HEK293 (cell line): ENCODE results near the gene BAIAP2.

ENCODE experiments used
- CTCF ChIA-PET: fragments of 350-600 bp; formaldehyde crosslinking; extraction: SDS; loops from one replicate; lab custom pipeline; 2021; ENCODE audit warnings: antibody characterized with exemption; lab: Yijun Ruan, JAX
- POLR2A ChIA-PET: fragments of 300-600 bp; formaldehyde crosslinking; extraction: SDS; loops from one replicate; lab custom pipeline; 2020; ENCODE audit warnings: antibody characterized with exemption, inconsistent platforms; lab: Yijun Ruan, JAX
- H3K27ac ChIP-seq: fragments of 200-500 bp; sonication (Bioruptor generic); 2 replicates; pipeline ENCODE4 v1.5.1; 2014; ENCODE audit warnings: low read depth, low read length, control low read depth, inconsistent platforms; ENCODE audit errors: extremely low read depth
- H3K36me3 ChIP-seq, 2 experiments: fragments of 200-500 bp in 1 of 2; sonication (Bioruptor generic) in 1 of 2; 1 replicate in 1 of 2; 2 replicates in 1 of 2; pipeline ENCODE4 v1.5.1; 2014 to 2017; ENCODE audit warnings: inconsistent platforms in 2 of 2, low read length in 2 of 2; ENCODE audit not compliant: control insufficient read depth in 2 of 2, insufficient read depth in 1 of 2
- H3K4me1 ChIP-seq: fragments of 200-500 bp; sonication (Bioruptor generic); 2 replicates; pipeline ENCODE4 v1.5.1; 2014; ENCODE audit warnings: mild to moderate bottlenecking, low read length, inconsistent platforms; ENCODE audit not compliant: control insufficient read depth, insufficient read depth
- H3K4me3 ChIP-seq: 2 replicates; pipeline ENCODE4 v1.5.1; 2011; ENCODE audit warnings: low read depth, mild to moderate bottlenecking, control low read depth, low read length, moderate library complexity
- H3K9me3 ChIP-seq: fragments of 200-500 bp; sonication (Bioruptor generic); 2 replicates; pipeline ENCODE4 v1.5.1; 2014; ENCODE audit warnings: low read depth, low read length, inconsistent platforms; ENCODE audit not compliant: control insufficient read depth, insufficient read depth
- EGR2 ChIP-seq: fragments of 450-650 bp; formaldehyde crosslinking; IDR thresholded peaks from 2 replicates; pipeline ENCODE4 v1.5.1; 2016; ENCODE audit warnings: low read depth, missing biosample characterization, missing genetic modification characterization
- GLIS1 ChIP-seq: fragments of 450-650 bp; formaldehyde crosslinking; IDR thresholded peaks from 2 replicates; pipeline ENCODE4 v1.5.1; 2016; ENCODE audit warnings: missing biosample characterization, missing genetic modification characterization
- GLIS2 ChIP-seq: fragments of 450-650 bp; formaldehyde crosslinking; IDR thresholded peaks from 2 replicates; pipeline ENCODE4 v1.5.1; 2016; ENCODE audit warnings: missing biosample characterization, missing genetic modification characterization
- KLF1 ChIP-seq: fragments of 450-650 bp; formaldehyde crosslinking; IDR thresholded peaks from 2 replicates; pipeline ENCODE4 v1.5.1; 2016; ENCODE audit warnings: missing biosample characterization, missing genetic modification characterization
- MEIS1 ChIP-seq: sonication (generic); formaldehyde crosslinking; IDR thresholded peaks from 2 replicates; pipeline ENCODE4 v1.8.1; 2022; ENCODE audit warnings: missing genetic modification reagents, mild to moderate bottlenecking, borderline replicate concordance
- SCRT2 ChIP-seq: fragments of 450-650 bp; formaldehyde crosslinking; IDR thresholded peaks from 2 replicates; pipeline ENCODE4 v1.5.1; 2016; ENCODE audit warnings: missing biosample characterization, missing genetic modification characterization
- SP2 ChIP-seq: fragments of 450-650 bp; formaldehyde crosslinking; IDR thresholded peaks from 2 replicates; pipeline ENCODE4 v1.5.1; 2016; ENCODE audit warnings: missing biosample characterization, missing genetic modification characterization
- SP3 ChIP-seq: fragments of 450-650 bp; formaldehyde crosslinking; IDR thresholded peaks from 2 replicates; pipeline ENCODE4 v1.5.1; 2016; ENCODE audit warnings: missing biosample characterization, missing genetic modification characterization
- ZEB2 ChIP-seq: fragments of 450-650 bp; formaldehyde crosslinking; IDR thresholded peaks from 2 replicates; pipeline ENCODE4 v1.5.1; 2016; ENCODE audit warnings: missing biosample characterization, missing genetic modification characterization
- ZFHX2 ChIP-seq: fragments of 450-650 bp; formaldehyde crosslinking; conservative IDR thresholded peaks from 2 replicates; pipeline ENCODE4 v1.5.1; 2016; ENCODE audit warnings: missing biosample characterization, missing genetic modification characterization
- ZFP41 ChIP-seq: fragments of 450-650 bp; formaldehyde crosslinking; IDR thresholded peaks from 2 replicates; pipeline ENCODE4 v1.5.1; 2016; ENCODE audit warnings: missing biosample characterization, missing genetic modification characterization, borderline replicate concordance
- ZIC2 ChIP-seq: fragments of 450-650 bp; formaldehyde crosslinking; IDR thresholded peaks from 2 replicates; pipeline ENCODE4 v1.5.1; 2016; ENCODE audit warnings: missing biosample characterization, missing genetic modification characterization
- ZNF114 ChIP-seq: fragments of 450-650 bp; formaldehyde crosslinking; IDR thresholded peaks from 2 replicates; pipeline ENCODE4 v1.5.0; 2017; ENCODE audit warnings: missing biosample characterization, missing genetic modification characterization
- ZNF155 ChIP-seq: fragments of 450-650 bp; formaldehyde crosslinking; IDR thresholded peaks from 2 replicates; pipeline ENCODE4 v1.5.1; 2016; ENCODE audit warnings: missing biosample characterization, missing genetic modification characterization
- ZNF473 ChIP-seq: fragments of 450-650 bp; formaldehyde crosslinking; IDR thresholded peaks from 2 replicates; pipeline ENCODE4 v1.5.1; 2017; ENCODE audit warnings: missing biosample characterization, missing genetic modification characterization
- ZNF558 ChIP-seq: fragments of 450-650 bp; formaldehyde crosslinking; IDR thresholded peaks from 2 replicates; pipeline ENCODE4 v1.5.1; 2016; ENCODE audit warnings: missing biosample characterization, missing genetic modification characterization
- ZNF621 ChIP-seq: fragments of 450-650 bp; formaldehyde crosslinking; IDR thresholded peaks from 2 replicates; pipeline ENCODE4 v1.5.1; 2017; ENCODE audit warnings: missing biosample characterization, missing genetic modification characterization
- ZNF624 ChIP-seq: fragments of 450-650 bp; formaldehyde crosslinking; IDR thresholded peaks from 2 replicates; pipeline ENCODE4 v1.5.1; 2017; ENCODE audit warnings: missing biosample characterization, missing genetic modification characterization
- TF ChIP-seq, protein P1 (sequence below): fragments of 450-650 bp; formaldehyde crosslinking; IDR thresholded peaks from 2 replicates; pipeline ENCODE4 v1.5.1; 2016; ENCODE audit warnings: missing biosample characterization, missing genetic modification characterization, borderline replicate concordance
- TF ChIP-seq, protein P2 (sequence below): fragments of 450-650 bp; formaldehyde crosslinking; IDR thresholded peaks from 2 replicates; pipeline ENCODE4 v1.5.1; 2016; ENCODE audit warnings: missing biosample characterization, missing genetic modification characterization
- TF ChIP-seq, protein P3 (sequence below): fragments of 450-650 bp; formaldehyde crosslinking; IDR thresholded peaks from 2 replicates; pipeline ENCODE4 v1.5.1; 2017; ENCODE audit warnings: missing biosample characterization, missing genetic modification characterization
- TF ChIP-seq, protein P4 (sequence below): fragments of 450-650 bp; formaldehyde crosslinking; IDR thresholded peaks from 2 replicates; pipeline ENCODE4 v1.5.1; 2016; ENCODE audit warnings: missing biosample characterization, missing genetic modification characterization, low read depth

BAIAP2 gene

DNA sequence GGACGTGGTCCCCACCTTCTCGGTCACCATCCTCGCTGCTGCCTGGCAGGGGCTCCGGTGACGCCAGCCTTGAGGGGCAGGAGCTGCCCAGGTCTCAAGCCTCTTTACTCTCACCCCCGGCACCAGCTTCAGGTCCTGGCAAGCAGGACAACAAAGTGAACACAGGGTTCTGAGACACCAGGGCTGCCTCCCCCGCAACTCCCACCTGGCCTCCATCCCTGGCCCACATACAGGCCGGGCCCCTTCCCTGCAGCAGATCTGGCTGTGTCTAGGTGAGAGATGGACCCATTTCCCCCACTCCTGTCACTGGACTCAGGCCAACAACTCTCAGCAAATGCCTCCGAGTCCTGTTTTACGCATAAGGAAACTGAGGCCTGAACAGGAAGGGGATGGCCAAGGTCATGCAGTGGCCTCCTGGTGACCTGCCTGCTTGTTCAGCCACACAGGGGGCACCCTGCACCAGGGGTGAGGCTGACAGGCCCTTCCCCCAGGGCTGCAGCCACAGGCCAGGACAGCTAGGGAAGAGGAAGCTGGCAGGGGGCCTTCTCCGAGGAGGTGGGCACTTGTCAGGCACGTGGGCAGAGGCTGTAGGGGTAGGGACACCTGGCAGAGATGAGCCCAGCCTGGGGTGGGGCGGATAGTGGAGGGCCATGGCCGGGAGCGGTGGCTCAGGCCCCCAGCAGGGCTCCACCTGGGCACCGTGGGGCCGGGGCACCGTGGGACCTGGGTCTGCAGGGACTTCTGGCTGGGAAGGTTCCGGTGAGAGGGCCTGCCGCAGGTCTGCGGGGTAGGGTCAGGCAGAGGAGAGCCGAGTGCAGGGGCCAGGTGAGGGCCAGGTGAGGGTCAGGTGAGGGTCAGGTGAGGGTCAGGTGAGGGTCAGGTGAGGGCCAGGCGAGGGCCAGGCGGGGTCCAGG, 83.6 kb downstream of the BAIAP2 start:
- POLR2A ChIA-PET, result interaction anchor here (0.6 to 1.4 kb wide), 2 partner anchors 121 to 1676 kb away, joined by 4 to 5 read pairs; partner anchors contain the start of genes NDUFAF8 and TEPSIN
- H3K9me3 ChIP-seq, result no peaks in the 10 kb centered on the region
- TF ChIP-seq, protein P1, sequence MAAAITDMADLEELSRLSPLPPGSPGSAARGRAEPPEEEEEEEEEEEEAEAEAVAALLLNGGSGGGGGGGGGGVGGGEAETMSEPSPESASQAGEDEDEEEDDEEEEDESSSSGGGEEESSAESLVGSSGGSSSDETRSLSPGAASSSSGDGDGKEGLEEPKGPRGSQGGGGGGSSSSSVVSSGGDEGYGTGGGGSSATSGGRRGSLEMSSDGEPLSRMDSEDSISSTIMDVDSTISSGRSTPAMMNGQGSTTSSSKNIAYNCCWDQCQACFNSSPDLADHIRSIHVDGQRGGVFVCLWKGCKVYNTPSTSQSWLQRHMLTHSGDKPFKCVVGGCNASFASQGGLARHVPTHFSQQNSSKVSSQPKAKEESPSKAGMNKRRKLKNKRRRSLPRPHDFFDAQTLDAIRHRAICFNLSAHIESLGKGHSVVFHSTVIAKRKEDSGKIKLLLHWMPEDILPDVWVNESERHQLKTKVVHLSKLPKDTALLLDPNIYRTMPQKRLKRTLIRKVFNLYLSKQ (tag by site-specific recombination), result no peak
- TF ChIP-seq GLIS1 (tag by site-specific recombination) (peak; percentile 90), ZFHX2 (tag by site-specific recombination) (peak; percentile 86), ZEB2 (tag by site-specific recombination) (peak; percentile 68; the same call in 1 of the 2 replicates), ZNF114 (no peak), EGR2 (tag by site-specific recombination) (peak; percentile 53), GLIS2 (peak; percentile 71; the same call in 1 of the 2 replicates), ZIC2 (tag by site-specific recombination) (peak; percentile 85), ZNF624 (tag by site-specific recombination) (no peak), SCRT2 (tag by site-specific recombination) (no peak)
- TF ChIP-seq, protein P2, sequence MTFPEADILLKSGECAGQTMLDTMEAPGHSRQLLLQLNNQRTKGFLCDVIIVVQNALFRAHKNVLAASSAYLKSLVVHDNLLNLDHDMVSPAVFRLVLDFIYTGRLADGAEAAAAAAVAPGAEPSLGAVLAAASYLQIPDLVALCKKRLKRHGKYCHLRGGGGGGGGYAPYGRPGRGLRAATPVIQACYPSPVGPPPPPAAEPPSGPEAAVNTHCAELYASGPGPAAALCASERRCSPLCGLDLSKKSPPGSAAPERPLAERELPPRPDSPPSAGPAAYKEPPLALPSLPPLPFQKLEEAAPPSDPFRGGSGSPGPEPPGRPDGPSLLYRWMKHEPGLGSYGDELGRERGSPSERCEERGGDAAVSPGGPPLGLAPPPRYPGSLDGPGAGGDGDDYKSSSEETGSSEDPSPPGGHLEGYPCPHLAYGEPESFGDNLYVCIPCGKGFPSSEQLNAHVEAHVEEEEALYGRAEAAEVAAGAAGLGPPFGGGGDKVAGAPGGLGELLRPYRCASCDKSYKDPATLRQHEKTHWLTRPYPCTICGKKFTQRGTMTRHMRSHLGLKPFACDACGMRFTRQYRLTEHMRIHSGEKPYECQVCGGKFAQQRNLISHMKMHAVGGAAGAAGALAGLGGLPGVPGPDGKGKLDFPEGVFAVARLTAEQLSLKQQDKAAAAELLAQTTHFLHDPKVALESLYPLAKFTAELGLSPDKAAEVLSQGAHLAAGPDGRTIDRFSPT (tag by site-specific recombination), result peak; percentile 64
- TF ChIP-seq, protein P3, sequence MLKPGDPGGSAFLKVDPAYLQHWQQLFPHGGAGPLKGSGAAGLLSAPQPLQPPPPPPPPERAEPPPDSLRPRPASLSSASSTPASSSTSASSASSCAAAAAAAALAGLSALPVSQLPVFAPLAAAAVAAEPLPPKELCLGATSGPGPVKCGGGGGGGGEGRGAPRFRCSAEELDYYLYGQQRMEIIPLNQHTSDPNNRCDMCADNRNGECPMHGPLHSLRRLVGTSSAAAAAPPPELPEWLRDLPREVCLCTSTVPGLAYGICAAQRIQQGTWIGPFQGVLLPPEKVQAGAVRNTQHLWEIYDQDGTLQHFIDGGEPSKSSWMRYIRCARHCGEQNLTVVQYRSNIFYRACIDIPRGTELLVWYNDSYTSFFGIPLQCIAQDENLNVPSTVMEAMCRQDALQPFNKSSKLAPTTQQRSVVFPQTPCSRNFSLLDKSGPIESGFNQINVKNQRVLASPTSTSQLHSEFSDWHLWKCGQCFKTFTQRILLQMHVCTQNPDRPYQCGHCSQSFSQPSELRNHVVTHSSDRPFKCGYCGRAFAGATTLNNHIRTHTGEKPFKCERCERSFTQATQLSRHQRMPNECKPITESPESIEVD (tag by site-specific recombination), result no peak
- no peaks in the 10 kb centered on the region for H3K4me1 ChIP-seq
- no peak overlapping the region; the same call in 1 of the 2 replicates for H3K27ac ChIP-seq
- H3K4me3 ChIP-seq, result no peak overlapping the region
- H3K36me3 ChIP-seq, result peaks cover 0 to 6% of the 10 kb centered on the region in 2 experiments; a peak in 1 of 3 replicates
- CTCF ChIA-PET, result interaction anchor here (4.6 kb wide), 1 partner anchor 16 kb away, joined by 29 read pairs; no protein-coding TSS in a partner anchor

DNA sequence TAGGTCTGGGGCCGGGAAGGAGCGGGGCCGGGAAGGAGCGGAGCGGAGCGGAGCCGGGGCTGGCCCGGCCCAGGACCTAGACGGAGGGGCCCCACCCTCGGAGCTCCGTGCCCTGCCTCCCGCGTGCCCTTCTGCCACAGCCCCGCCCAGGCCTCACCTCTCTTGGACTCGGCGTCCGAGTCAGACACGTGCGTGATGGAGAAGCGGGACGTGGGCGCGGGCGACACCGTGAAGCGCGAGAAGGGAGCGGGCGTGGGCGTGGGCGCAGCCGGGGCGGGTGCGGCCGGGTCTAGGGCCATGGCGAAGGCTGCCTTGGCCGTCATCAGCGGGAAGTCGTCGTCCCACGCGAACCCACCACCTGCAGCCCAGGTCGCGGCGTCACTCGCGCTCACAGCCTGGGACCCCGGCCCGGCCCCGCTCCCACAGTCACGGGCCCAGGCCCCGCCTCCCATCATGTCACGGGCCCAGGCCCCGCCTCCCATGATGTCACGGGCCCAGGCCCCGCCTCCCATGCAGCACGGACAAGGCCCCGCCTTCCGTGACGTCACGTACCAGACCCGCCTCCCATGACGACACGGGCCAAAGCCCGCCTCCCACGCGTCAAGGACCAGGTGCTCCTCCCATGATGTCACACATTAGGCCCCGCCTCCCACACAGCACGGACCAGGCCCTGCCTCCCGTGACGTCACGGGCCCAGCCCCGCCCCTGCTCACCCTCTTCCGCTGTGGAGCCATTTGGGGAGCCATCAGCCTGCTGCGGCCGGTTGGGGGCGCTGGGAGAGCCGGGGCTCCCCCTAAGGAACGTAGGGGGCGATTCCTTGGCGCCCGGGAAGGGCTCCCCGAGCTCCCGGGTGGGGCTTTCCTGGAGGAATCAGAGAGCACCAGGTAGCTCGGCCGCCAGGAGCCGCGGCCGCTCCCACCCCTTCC, 84.5 kb downstream of the BAIAP2 start:
- Histone ChIP-seq H3K4me1 (no peaks in the 10 kb centered on the region), H3K27ac (no peak overlapping the region; the same call in 1 of the 2 replicates), H3K36me3 (peaks cover 0 to 7% of the 10 kb centered on the region in 2 experiments; a peak in 1 of 3 replicates), H3K4me3 (peak overlapping the region; percentile 34), H3K9me3 (no peaks in the 10 kb centered on the region)
- ChIA-PET POLR2A (interaction anchor here (0.6 to 1.5 kb wide), 3 partner anchors 104 to 119 kb away, joined by 3 to 4 read pairs (median 3); partner anchors contain the start of genes NDUFAF8 and TEPSIN), CTCF (no interaction called here)
- no peak for TF ChIP-seq MEIS1
- TF ChIP-seq ZNF473 (tag by site-specific recombination), result no peak
- peak; percentile 70 for TF ChIP-seq SP2 (tag by site-specific recombination)
- no peak for TF ChIP-seq ZNF155 (tag by site-specific recombination)
- TF ChIP-seq, protein P4, sequence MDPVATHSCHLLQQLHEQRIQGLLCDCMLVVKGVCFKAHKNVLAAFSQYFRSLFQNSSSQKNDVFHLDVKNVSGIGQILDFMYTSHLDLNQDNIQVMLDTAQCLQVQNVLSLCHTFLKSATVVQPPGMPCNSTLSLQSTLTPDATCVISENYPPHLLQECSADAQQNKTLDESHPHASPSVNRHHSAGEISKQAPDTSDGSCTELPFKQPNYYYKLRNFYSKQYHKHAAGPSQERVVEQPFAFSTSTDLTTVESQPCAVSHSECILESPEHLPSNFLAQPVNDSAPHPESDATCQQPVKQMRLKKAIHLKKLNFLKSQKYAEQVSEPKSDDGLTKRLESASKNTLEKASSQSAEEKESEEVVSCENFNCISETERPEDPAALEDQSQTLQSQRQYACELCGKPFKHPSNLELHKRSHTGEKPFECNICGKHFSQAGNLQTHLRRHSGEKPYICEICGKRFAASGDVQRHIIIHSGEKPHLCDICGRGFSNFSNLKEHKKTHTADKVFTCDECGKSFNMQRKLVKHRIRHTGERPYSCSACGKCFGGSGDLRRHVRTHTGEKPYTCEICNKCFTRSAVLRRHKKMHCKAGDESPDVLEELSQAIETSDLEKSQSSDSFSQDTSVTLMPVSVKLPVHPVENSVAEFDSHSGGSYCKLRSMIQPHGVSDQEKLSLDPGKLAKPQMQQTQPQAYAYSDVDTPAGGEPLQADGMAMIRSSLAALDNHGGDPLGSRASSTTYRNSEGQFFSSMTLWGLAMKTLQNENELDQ (tag by site-specific recombination), result no peak
- no peak for TF ChIP-seq ZNF621 (tag by site-specific recombination)
- 0 out of 2 replicates have a peak, but pooled peaks have one; percentile 18 for TF ChIP-seq EGR2 (tag by site-specific recombination)
- peak; percentile 35; the same call in 1 of the 2 replicates for TF ChIP-seq SP3 (tag by site-specific recombination)
- peak; percentile 47; the same call in 1 of the 2 replicates for TF ChIP-seq ZFHX2 (tag by site-specific recombination)
- 0 out of 2 replicates have a peak, but pooled peaks have one; percentile 9 for TF ChIP-seq KLF1
- TF ChIP-seq ZFP41 (tag by site-specific recombination), result no peak
- TF ChIP-seq ZNF558 (tag by site-specific recombination), result no peak
